NCI-H345 treated with DMSO at 0.1 percent for 48 hours (cell line): ENCODE results near the gene METTL9.
"Not testable (repeated sequence)": the region's sequence is repeated elsewhere in the genome, so short reads cannot be mapped to it uniquely, and the experiment has no call there.

Experiments used
- DNase-seq: peaks from one replicate; lab custom pipeline; 2025; ENCODE audit not compliant: unreplicated experiment; lab: John Stamatoyannopoulos, UW

METTL9 gene

DNA sequence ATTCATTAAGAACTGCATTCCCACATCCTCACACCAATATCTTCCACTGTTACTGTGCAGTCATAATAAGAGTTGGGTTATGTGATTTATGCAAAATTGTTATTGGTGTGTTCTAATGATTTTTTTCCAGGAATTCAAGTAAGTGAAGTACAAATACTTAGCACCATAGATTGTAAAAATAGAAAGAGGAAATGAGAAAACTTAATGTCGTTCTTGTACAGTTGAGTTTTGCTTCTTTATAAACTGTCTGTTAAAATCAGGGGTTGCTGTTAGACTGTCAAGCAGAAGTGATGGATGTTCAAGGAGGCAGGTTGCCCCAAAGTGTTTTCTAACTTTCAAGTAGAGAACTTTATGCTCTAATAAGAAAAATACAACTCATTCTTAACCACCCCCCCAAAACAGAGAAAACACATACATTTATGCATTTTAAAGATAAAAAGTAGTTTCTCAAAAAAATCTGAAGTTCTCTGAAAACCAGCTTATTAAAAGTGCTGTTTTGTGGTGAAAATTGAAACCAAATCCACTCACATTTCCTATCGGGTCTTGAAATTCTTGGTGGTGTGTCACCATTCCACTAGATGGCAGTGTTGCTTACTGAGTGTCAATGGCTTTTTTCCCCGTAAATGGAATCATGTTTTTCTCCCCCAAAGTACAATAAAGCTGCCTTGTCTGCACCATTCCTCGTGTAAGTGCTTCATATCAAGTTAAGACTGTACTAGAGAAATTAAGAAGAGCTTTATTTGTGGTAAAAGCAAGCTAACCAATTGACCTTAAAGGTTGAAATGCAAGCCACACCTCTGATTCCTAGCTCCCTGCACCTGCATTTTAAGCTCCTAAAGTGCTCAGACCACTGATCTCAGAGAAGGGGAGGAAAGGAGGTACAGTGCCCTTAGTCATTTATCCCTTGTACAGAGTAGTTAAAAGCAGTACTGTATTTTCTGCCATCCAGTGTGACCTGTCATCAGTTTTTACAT, 57.7 kb downstream of the METTL9 start:
- DNase-seq, result peak; percentile 29

DNA sequence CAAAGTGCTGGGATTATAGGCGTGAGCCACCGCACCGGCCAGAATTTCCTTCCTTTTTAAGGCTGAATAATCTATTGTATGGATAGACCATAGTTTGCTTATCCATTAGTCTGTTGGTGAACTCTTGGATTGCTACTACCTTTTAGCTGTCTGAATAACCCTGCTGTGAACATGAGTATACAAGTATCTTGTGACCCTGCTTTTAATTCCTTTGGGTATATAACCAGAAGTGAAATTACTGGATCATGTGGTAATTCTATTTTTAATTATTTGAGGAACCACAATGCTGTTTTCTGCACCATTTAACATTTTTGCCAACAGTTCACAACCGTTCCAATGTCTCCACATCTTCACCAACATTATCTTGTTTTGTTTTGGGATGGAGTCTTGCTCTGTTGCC, 59.7 kb downstream of the METTL9 start:
- no peak for DNase-seq

GRCh38 chr16:21663889-21664647, 64.7 kb downstream of the METTL9 start, which contains the start of gene OTOA:
Gene OTOA (plus strand): TSS chr16:21663968. CDS start chr16:21678515, 14,547 bp downstream.
- DNase-seq, result no peak

- no peak for DNase-seq
Observed at GRCh38 chr16:21664801-21665492, 65.6 kb downstream of the METTL9 start.

- no peak for DNase-seq
Observed at GRCh38 chr16:21666772-21667171, 67.4 kb downstream of the METTL9 start.

DNA sequence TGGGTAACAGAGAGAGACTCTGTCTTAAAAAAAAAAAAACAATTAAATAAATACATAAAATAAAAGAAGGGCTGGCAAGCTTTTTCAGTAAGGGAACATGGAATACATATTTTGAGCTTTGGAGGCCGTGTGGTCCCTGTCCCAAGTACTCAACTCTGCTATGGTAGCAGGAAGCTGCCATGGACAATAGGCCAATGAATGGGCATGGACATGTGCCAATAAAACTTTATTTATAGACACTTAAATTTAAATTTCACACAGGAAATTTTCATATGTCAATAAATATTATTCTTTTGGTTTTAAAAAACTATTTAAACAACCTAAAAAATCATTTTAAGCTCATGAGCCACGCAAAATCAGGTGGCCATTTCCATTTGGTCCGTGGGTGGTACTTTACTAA, 68.2 kb downstream of the METTL9 start:
- no peak for DNase-seq

DNA sequence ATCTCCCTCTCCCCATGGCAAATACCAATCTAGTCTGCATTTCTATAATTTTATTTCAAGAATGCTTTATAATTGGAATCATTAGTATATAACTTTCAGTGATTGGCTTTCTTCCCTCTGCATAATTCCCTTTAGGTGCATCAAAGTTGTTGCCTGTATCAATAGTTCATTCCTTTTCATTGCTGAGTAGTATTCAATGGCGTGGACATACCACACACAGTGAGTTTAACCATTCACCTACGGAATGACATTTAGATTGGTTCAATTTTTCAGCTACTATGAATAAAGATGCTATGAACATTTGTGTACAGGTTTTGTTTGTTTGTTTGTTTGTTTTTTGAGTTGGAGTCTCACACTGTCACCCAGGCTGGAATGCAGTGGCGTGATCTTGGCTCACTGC, 74.1 kb downstream of the METTL9 start:
- no peak for DNase-seq

DNA sequence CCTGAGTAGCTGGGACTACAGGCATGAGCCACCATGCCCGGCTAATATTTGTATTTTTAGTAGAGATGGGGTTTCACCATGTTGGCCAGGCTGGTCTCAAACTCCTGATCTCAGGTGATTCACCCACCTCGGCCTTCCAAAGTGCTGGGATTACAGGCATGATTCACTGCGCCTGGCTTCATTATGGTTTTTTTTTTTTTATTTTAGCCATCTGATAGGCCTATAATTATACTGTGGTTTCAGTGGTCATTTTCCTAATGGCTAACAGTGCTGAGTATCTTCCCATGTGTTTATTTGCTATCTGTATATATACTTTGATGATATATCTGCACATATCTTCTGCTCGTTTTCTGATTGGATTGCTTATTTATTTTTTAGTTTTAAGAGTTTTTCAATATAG, 75.1 kb downstream of the METTL9 start:
- DNase-seq, result not testable (repeated sequence)

DNA sequence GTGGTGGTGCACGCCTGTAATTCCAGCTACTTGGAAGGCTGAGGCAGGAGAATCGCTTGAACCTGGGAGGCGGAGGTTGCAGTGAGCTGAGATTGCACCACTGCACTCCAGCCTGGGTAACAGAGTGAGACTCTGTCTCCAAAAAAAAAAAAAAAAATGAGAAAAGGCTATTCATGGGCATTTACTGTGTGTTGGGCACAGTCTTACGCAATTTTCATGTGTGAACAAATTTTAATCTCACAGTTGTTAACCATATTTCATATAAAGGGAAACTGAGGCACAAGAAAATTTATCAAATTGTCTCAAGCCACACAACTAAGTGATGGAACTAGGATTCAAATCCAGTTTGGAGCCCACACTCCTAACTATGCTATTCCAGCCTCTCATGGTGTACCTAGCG, 81.3 kb downstream of the METTL9 start:
- DNase-seq, result not testable (repeated sequence)

DNA sequence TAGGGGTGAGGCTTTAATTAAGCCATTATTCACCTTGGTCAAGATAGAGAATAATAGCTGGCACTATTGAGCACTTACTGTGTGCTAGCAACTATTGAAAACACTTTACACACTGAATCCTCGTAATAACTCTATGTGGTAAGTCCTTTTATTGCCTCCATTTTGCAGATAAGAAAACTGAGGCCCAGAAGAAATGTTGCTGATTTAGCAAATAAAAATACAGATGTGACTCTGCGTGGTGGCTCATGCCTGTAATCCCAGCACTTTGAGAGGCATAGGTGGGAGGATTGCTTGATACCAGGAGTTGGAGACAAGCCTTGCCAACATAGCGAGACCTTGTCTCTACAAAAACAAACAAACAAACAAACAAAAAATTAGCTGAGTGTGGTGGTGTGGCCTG, 83.8 kb downstream of the METTL9 start:
- no peak for DNase-seq

- DNase-seq, result no peak
Observed at GRCh38 chr16:21684199-21684598, 84.8 kb downstream of the METTL9 start.

GRCh38 chr16:21685034-21685455, 85.7 kb downstream of the METTL9 start:
- no peak for DNase-seq

GRCh38 chr16:21689107-21689506, 89.7 kb downstream of the METTL9 start:
- no peak for DNase-seq

- DNase-seq, result not testable (repeated sequence)
Observed at GRCh38 chr16:21690967-21691366, 91.6 kb downstream of the METTL9 start.

GRCh38 chr16:21694609-21695008, 95.2 kb downstream of the METTL9 start:
- DNase-seq, result no peak

GRCh38 chr16:21697032-21697431, 97.7 kb downstream of the METTL9 start:
- DNase-seq, result no peak

DNA sequence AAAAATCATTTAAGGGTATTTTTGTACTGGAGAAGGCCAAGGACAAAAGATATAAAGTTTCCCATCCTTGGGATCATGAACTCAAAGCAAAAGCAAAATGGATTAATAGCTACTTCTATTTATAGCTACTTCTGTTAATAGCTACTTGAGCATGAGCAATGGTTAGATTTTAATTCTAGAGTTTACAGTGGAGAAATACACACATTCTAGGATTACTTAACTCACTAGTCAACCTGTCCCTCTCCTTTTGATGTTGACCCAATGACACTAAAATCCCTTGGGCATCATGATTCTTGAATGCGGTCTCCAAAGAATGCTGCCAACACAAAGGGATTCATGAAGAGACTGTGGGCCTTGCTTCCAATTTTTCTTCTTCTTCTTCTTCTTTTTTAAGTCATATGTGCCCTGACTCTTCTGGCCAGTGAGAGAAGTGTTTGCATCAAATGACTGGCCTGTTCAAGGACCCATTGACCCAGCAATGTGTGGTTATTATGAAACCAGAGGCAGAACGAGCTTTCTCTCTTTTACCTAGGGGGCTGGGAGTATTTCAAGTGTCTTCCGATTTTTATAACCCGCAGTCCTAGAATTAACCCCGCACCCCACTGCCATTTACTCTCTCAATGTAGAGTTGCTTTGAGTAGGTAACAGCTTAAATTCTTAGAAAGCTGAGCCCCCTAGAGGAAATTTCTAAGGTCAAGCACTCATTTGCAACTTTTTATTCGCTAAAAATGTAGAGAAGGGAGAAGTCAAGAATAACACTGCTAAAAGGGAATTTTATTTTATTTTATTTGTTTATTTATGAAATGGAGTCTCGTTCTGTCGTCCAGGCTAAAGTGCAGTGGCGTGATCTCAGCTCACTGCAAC, 99.0 kb downstream of the METTL9 start:
- no peak for DNase-seq

DNA sequence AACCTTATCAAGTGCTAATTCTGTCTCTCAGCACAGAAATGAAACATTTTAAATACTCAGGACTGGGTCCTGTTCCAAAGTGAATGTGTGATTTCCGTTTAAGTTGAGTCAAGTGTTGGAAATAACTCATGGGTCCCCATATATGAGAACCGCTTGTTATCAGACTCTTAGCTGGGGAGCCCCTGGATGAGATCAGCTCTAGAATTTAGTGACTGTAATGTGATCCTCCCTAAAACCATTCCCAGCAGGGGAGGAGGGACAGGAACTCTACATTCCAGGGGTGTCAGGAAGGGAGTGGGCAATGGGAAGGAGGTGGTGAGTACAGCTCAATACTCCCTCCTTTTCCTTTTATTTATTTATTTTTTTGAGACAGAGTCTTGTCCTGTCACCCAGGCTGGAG, 101.9 kb downstream of the METTL9 start:
- DNase-seq, result no peak

GRCh38 chr16:21702276-21702675, 102.9 kb downstream of the METTL9 start:
- DNase-seq, result no peak

DNA sequence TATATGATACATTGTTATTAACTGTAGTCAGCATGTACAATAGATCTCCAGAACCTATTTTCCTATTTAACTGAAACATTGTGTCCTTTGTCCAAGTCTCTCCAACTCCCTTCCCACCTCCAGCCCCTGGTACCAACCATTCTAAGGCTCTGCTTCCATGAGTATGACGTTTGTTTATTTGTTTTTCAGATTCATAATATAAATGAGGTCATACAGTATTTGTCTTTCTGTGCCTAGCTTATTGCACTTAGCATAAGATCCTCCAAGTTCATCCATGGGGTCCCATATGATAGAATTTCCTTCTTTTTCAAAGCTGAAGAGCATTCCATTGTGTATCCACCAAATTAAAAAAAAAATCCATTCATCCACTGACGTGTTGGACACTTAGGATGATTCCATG, 103.8 kb downstream of the METTL9 start:
- DNase-seq, result no peak
